ENCODE measurements around the gene ADRA1B.

The ADRA1B gene

GRCh38 chr5:159891371-159891770, 24.9 kb upstream of the ADRA1B start:
- H3K4me3 ChIP-seq (ENCODE audit: low read depth, low read length), result no peak overlapping the region
- no peak for TF ChIP-seq CTCF (IDR thresholded peaks at IDR 0.05; ENCODE audit: low read depth, low read length)

GRCh38 chr5:159893040-159893695, 23.1 kb upstream of the ADRA1B start:
- H3K4me3 ChIP-seq (ENCODE audit: low read depth, low read length), result no peak overlapping the region
- no peak for TF ChIP-seq CTCF (IDR thresholded peaks at IDR 0.05; ENCODE audit: low read depth, low read length)

- TF ChIP-seq CTCF (IDR thresholded peaks at IDR 0.05; ENCODE audit: low read depth, low read length), result no peak
Measured at GRCh38 chr5:159894149-159894720, 22.0 kb upstream of the ADRA1B start.

GRCh38 chr5:159897786-159898393, 18.4 kb upstream of the ADRA1B start:
- TF ChIP-seq CTCF (IDR thresholded peaks at IDR 0.05; ENCODE audit: low read depth, low read length), result no peak
- H3K4me3 ChIP-seq (ENCODE audit: low read depth, low read length), result no peak overlapping the region

More at GRCh38 chr5:159894149-159894720, 22.0 kb upstream of the ADRA1B start:
- H3K4me3 ChIP-seq (ENCODE audit: low read depth, low read length), result no peak overlapping the region

- H3K4me3 ChIP-seq (ENCODE audit: low read depth, low read length), result no peak overlapping the region
- TF ChIP-seq CTCF (IDR thresholded peaks at IDR 0.05; ENCODE audit: low read depth, low read length), result no peak
Measured at GRCh38 chr5:159899067-159900049, 16.9 kb upstream of the ADRA1B start.

DNA sequence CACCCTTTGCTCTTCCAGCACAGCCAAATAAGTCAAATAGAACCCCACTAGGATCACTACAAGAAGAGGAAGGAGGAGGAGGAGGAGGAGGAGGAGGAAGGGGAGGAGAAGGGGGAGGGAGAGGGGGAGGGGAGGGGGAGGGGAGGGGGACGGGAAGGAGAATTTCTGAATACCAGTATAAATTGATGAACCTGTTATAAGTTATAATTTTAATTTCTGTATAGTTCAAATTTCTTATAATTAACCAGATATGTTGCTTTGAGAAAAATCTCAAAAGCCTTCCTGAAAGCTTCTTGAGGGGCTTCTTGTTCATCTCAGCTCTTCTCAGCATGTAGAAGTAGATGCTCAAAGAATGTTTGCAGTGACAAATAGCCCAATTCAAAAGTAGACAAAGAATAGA, 15.0 kb upstream of the ADRA1B start:
- TF ChIP-seq CTCF (IDR thresholded peaks at IDR 0.05; ENCODE audit: low read depth, low read length), result no peak
- no peak overlapping the region for H3K4me3 ChIP-seq (ENCODE audit: low read depth, low read length)

Data from WI38 (cell line).